ENCODE results near the gene ST6GALNAC6.

ST6GALNAC6 gene

DNA sequence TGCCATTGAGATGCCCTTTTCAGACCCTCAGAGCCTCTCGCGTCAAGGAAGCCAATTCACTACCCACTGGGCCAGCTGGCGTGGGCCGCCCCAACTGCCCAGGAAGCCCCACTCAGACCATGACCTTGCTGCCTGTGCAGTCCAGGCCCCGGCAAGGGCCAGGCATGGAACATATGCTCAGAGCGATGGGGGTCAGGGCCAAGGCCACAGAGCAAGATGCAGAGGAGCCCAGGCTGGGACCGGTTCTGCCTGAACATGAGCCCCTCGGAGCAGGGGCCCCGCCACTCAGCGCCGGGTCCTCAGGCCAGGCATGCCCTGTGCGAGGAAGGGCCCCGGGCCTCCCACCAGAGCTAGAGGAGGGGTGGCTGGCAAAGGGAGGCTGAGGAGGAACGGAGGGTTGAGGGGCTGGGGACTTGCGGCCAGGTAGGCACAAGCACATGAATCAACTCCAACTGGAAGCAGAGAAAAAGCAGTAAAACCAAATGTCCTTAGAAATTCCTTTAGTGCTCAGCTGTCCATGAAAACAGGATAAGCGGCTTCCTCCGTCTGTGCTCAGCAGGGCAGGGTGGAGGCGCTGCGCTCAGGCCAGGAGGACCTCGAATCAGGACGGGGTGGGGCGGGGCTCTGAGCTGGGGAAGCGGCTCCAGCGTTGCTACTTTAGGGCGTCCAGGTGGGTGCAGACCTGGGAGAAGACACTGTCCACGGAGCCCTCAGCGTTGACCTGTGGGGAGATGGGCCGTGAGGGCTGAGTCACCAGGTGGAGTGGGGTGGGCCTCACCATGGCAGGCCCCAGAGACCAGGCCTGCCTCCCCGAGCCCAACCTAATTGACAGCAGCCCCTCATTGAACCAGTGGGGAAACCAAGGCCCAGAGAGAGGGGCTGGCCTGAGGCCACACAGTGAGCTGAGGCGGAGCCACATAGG, 31.8 kb downstream of the ST6GALNAC6 start:
- TF ChIP-seq, protein P1, sequence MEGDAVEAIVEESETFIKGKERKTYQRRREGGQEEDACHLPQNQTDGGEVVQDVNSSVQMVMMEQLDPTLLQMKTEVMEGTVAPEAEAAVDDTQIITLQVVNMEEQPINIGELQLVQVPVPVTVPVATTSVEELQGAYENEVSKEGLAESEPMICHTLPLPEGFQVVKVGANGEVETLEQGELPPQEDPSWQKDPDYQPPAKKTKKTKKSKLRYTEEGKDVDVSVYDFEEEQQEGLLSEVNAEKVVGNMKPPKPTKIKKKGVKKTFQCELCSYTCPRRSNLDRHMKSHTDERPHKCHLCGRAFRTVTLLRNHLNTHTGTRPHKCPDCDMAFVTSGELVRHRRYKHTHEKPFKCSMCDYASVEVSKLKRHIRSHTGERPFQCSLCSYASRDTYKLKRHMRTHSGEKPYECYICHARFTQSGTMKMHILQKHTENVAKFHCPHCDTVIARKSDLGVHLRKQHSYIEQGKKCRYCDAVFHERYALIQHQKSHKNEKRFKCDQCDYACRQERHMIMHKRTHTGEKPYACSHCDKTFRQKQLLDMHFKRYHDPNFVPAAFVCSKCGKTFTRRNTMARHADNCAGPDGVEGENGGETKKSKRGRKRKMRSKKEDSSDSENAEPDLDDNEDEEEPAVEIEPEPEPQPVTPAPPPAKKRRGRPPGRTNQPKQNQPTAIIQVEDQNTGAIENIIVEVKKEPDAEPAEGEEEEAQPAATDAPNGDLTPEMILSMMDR (IDR thresholded peaks at IDR 0.05; ENCODE audit: low read length, missing control alignments) = no peak
- no peak overlapping the region for H3K4me3 ChIP-seq (replicated peaks; ENCODE audit: low read depth, low read length)
- no peak for DNase-seq (ENCODE audit: low read depth)

DNA sequence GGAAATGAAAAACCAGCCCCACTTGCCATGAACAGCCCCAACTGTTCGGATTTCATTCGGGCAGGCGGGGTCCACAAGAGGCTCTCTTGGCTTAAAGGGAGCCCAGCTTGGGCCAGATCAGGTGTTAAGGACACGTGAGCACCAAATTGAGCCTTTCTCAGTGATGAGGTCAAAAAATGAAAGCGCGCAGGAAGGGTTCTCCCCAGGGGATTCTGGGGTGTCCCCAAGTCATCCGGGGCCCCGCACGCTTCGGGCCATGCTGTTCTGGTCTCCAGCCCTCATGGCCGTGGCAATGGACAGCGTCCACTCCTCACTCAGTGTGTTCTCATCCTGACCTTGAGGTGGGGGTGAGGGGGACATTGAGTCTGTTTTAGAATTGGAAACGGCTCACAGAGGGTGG, 32.9 kb downstream of the ST6GALNAC6 start:
- no peak for DNase-seq (ENCODE audit: low read depth)
- no peak overlapping the region for H3K4me3 ChIP-seq (replicated peaks; ENCODE audit: low read depth, low read length)
- TF ChIP-seq, protein P1 (IDR thresholded peaks at IDR 0.05; ENCODE audit: low read length, missing control alignments) = no peak

DNA sequence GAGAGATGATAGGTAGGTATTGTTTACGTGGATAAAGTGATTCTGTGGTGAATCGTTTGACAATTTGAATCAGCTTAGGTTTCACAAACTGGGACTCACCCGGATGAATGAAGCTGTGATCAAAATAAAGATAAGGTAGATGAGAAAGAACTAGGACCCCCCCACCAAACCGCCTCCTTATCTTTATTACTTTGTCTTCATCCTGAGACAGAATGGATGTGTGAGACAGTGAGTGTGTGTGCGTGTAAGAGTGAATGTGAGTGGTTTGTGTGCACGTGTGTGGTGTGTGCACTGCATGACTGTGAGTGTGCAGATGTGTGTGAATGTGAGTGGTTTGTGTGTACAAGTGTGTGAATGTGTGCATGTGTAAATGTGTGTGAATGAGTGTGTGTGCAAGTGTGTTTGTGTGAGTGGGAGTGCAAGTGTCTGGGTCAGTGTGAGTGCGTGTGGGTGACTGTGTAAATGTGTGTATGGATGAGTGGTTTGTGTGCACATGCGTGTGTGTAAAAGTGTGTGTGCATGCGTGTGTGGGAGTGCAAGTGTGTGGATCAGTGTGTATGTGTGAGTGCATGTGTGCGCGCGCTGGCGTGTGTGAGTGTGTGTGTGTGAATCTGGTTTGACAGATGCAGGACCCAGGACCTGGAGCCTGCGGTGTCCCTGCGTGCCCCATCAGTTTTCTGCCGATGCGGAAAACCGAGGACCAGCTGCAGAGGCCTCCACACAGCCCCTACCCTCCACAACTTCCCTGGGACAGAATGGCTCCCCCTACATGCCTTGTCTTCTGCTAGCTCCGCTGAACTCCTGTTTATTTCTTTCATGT, 33.5 kb downstream of the ST6GALNAC6 start:
- H3K4me3 ChIP-seq (replicated peaks; ENCODE audit: low read depth, low read length) = no peak overlapping the region
- TF ChIP-seq, protein P1 (IDR thresholded peaks at IDR 0.05; ENCODE audit: low read length, missing control alignments) = no peak
- no peak for DNase-seq (ENCODE audit: low read depth)

DNA sequence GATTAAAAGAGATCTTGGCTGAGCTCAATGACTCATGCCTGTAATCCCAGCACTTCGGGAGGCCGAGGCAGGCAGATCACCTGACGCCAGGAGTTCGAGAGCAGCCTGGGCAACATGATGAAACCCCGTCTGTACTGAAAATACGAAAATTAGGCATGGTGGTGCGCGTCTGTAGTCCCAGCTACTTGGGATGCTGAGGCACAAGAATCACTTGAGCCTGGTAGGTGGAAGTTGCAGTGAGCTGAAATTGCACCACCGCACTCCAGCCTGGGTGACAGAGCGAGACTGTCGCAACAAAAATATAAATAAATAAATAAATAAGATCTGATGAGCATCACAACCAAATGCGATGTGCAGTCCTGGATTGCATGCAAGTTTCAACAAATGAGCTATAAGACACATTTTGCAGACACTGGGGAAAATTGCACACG, 36.2 kb downstream of the ST6GALNAC6 start:
- no peak overlapping the region for H3K4me3 ChIP-seq (replicated peaks; ENCODE audit: low read depth, low read length)
- TF ChIP-seq, protein P1 (IDR thresholded peaks at IDR 0.05; ENCODE audit: low read length, missing control alignments) = no peak
- DNase-seq (ENCODE audit: low read depth) = no peak

DNA sequence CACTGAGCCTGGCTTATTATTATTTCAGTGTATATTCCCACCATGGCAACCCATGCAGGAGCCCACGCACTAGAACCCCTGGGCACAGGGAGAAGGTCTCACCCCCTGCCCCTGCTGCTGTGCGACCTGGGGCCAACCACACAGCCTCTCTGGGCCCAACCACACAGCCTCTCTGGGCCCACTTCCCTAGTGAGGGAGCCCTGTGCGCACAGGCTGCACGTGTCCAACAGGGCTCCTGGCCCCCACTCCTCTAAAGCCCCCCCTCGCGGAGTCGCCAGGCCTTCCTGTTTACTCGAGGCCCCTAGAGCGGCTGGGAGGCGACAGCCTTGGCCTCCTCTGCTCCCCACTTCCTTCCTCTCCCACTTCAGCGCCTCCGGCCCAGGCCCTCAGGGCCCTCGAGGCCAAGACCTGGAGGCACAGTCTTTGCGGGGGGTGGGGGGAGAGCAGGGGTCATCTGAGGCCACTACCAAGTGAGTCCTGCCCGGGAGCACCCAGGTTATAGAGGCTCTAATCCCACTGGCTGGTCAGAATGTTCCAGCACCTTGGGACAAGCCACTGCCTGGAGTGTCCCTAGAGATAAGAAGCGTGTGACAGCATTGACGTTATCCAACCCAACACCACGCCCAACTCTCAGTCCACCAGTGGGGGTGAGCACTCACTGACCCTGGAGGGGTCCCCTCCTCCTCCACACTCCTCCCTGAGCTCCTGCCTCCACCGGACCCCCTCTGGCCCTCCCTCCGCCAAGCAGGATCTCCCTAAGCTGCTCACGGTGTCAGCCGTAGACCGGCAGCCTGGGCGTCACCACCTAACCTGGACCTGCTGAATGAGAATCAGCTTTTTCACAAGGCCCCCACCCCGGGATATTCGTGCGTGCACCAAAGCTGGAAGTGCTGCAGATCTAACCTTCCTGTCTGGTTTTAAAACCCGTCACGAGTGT, 37.1 kb downstream of the ST6GALNAC6 start:
- DNase-seq (ENCODE audit: low read depth) = no peak
- no peak overlapping the region for H3K4me3 ChIP-seq (replicated peaks; ENCODE audit: low read depth, low read length)
- TF ChIP-seq, protein P1 (IDR thresholded peaks at IDR 0.05; ENCODE audit: low read length, missing control alignments) = no peak

DNA sequence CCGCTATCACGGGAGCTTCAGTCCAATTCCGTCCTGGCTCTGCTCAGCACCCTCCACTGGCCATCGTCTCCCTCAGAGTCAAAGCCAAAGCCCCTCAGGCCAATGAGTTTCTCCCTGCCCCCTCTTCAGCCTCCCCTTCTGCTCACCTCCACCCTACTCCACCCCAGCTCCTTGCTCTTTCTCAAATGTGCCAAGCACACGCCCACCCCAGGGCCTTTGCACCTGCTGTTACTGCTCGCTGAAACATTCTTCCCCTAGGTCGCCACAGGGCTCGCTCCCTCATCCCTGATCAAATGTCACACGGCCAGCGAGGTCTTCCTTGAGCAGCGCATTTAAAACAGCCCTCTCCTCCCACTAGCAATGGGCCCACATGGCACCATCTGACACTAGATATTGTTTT, 38.6 kb downstream of the ST6GALNAC6 start:
- TF ChIP-seq, protein P1 (IDR thresholded peaks at IDR 0.05; ENCODE audit: low read length, missing control alignments) = no peak
- no peak for DNase-seq (ENCODE audit: low read depth)
- H3K4me3 ChIP-seq (replicated peaks; ENCODE audit: low read depth, low read length) = no peak overlapping the region
